Stimulated activated CD4-positive, alpha-beta T cell treated with anti-CD3 and anti-CD28 coated beads, Interleukin-4, amount 100 ng/mL, for 1 hour (primary cell): Measurements from ENCODE around the gene MED29.

Experiments used
- DNase-seq: peaks from one replicate; pipeline ENCODE4 v3.0.0-alpha.2; 2020

MED29 gene

GRCh38 chr19:39399668-39400050, 8.5 kb downstream of the MED29 start:
- no peak for DNase-seq

- DNase-seq, result no peak
Observed at GRCh38 chr19:39400061-39400460, 8.9 kb downstream of the MED29 start.

- no peak for DNase-seq
Observed at GRCh38 chr19:39401070-39401548, 9.9 kb downstream of the MED29 start.

GRCh38 chr19:39401549-39402345, 10.6 kb downstream of the MED29 start:
- DNase-seq, result peak; percentile 75

- peak; percentile 86 for DNase-seq
Observed at GRCh38 chr19:39402346-39403300, 11.4 kb downstream of the MED29 start.

- peak; percentile 98 for DNase-seq
Observed at GRCh38 chr19:39403331-39404312, 12.4 kb downstream of the MED29 start.

GRCh38 chr19:39405261-39405957, 14.2 kb downstream of the MED29 start:
- DNase-seq, result no peak

- DNase-seq, result peak; percentile 88
Observed at GRCh38 chr19:39405958-39406655, 14.9 kb downstream of the MED29 start.

- DNase-seq, result peak; percentile 84
Observed at GRCh38 chr19:39406656-39407409, 15.7 kb downstream of the MED29 start, which contains the start of gene ZFP36. Gene ZFP36 (plus strand): TSS chr19:39406847. CDS start chr19:39406905, 58 bp downstream.

GRCh38 chr19:39407410-39407659, 16.2 kb downstream of the MED29 start:
- DNase-seq, result no peak

GRCh38 chr19:39407660-39408391, 16.6 kb downstream of the MED29 start:
- peak; percentile 57 for DNase-seq

GRCh38 chr19:39408392-39409207, 17.4 kb downstream of the MED29 start:
- DNase-seq, result no peak

- peak; percentile 76 for DNase-seq
Observed at GRCh38 chr19:39409208-39410016, 18.2 kb downstream of the MED29 start.

- DNase-seq, result peak; percentile 64
Observed at GRCh38 chr19:39410017-39410830, 19.0 kb downstream of the MED29 start.

- no peak for DNase-seq
Observed at GRCh38 chr19:39410831-39411080, 19.6 kb downstream of the MED29 start.

- no peak for DNase-seq
Observed at GRCh38 chr19:39411081-39411831, 20.1 kb downstream of the MED29 start.

GRCh38 chr19:39411832-39412099, 20.6 kb downstream of the MED29 start:
- peak; percentile 89 for DNase-seq
